K562 (cell line): ENCODE results near the gene C2CD4C. TPM values are rescaled to one million over a fixed set of nuclear protein-coding genes. Genes with fewer than 3 reads are reported as not detected.
"Not testable (repeated sequence)": the region's sequence is repeated elsewhere in the genome, so short reads cannot be mapped to it uniquely, and the experiment has no call there.

Experiments
- ATAC-seq: fragments of 200-7000 bp; cut with Tn5 transposase; 3 replicates; pipeline ENCODE4 v1.9.1; 2020; ENCODE audit warnings: moderate library complexity
- BruUV-seq: library from RNA; stranded (reverse); fragments of 400-500 nt; replicated peaks from 2 replicates; lab custom pipeline; 2021; lab: Mats Ljungman, UMichigan
- CTCF ChIA-PET: fragments of 300-600 bp; formaldehyde crosslinking; extraction: SDS; loops from one replicate; lab custom pipeline; 2021; ENCODE audit warnings: low intra/inter-chr PET ratio; lab: Yijun Ruan, JAX
- POLR2A ChIA-PET: fragments of 300-600, 350-650 bp; sonication (Branson Sonifier 250); formaldehyde crosslinking; extraction: SDS; loops from one replicate; lab custom pipeline; 2021; ENCODE audit warnings: antibody characterized with exemption, inconsistent platforms; lab: Yijun Ruan, JAX
- DNase-seq, 4 experiments: peaks; one replicate each; pipeline versions ENCODE4 v3.0.0 to v3.0.0-alpha.2; 2011 to 2018; ENCODE audit warnings: low spot score in 3 of 4, mixed read lengths in 3 of 4; ENCODE audit errors: extremely low read depth in 1 of 4
- FAIRE-seq: peaks from 2 replicates; lab custom pipeline; 2011; peaks lifted over from hg19 to GRCh38; lab: Jason Lieb, UNC
- H2AFZ ChIP-seq: 2 replicates; pipeline ENCODE4 v1.6.0; 2011; ENCODE audit warnings: low read depth, low read length, control low read depth, inconsistent platforms
- H3K27ac ChIP-seq: fragments of 200-600 bp; 3 replicates; pipeline ENCODE4 v1.8.0; 2011; ENCODE audit warnings: low read depth, mild to moderate bottlenecking, control low read depth, inconsistent platforms, low read length, moderate library complexity, mixed read lengths; ENCODE audit errors: extremely low read depth
- H3K27me3 ChIP-seq, 2 experiments: fragments of 300-600 bp in 1 of 2; 2 replicates in 1 of 2; 3 replicates in 1 of 2; pipeline versions ENCODE4 v1.6.0 to v1.8.0; 2011; ENCODE audit warnings: inconsistent platforms in 2 of 2, low read length in 2 of 2, mild to moderate bottlenecking in 1 of 2, mixed read lengths in 1 of 2, moderate library complexity in 1 of 2; ENCODE audit not compliant: control insufficient read depth in 2 of 2, insufficient read depth in 2 of 2
- H3K36me3 ChIP-seq: fragments of 300-600 bp; 3 replicates; pipeline ENCODE4 v1.8.0; 2011; ENCODE audit warnings: mild to moderate bottlenecking, low read length, inconsistent platforms; ENCODE audit not compliant: control insufficient read depth, insufficient read depth
- H3K4me1 ChIP-seq, 2 experiments: fragments of 200-600 bp in 1 of 2; replicated peaks in 1 of 2; 2 replicates in 1 of 2; 3 replicates in 1 of 2; pipeline versions ENCODE4 v1.5.1 to v1.8.0; 2011; ENCODE audit warnings: inconsistent platforms in 2 of 2, low read length in 2 of 2, mild to moderate bottlenecking in 1 of 2, mixed read lengths in 1 of 2, moderate library complexity in 1 of 2; ENCODE audit not compliant: control insufficient read depth in 2 of 2, insufficient read depth in 2 of 2
- H3K4me2 ChIP-seq: 2 replicates; pipeline ENCODE4 v1.6.1; 2011; ENCODE audit warnings: low read length, control low read depth, inconsistent platforms, mixed read lengths; ENCODE audit not compliant: insufficient read depth
- H3K4me3 ChIP-seq: fragments of 200-600 bp; sonication (generic), shearing (Covaris generic); 2 replicates; pipeline ENCODE4 v1.5.1; 2016; ENCODE audit warnings: control low read depth, inconsistent platforms
- H3K79me2 ChIP-seq: fragments of 200-600 bp; 3 replicates; pipeline ENCODE4 v1.8.0; 2011; ENCODE audit warnings: low read length, inconsistent platforms; ENCODE audit not compliant: control insufficient read depth, insufficient read depth
- H3K9ac ChIP-seq, 2 experiments: 2 replicates each; pipeline versions ENCODE4 v1.6.0 to v1.6.1; 2011; ENCODE audit warnings: low read depth in 2 of 2, low read length in 2 of 2, control low read depth in 1 of 2, inconsistent platforms in 1 of 2, mild to moderate bottlenecking in 1 of 2, mixed read lengths in 1 of 2; ENCODE audit not compliant: insufficient read depth in 1 of 2
- H3K9me1 ChIP-seq: one replicate; pipeline ENCODE4 v1.6.0; 2011; ENCODE audit warnings: inconsistent platforms, mild to moderate bottlenecking, low read length, moderate library complexity; ENCODE audit not compliant: control insufficient read depth, insufficient read depth
- H3K9me3 ChIP-seq: replicated peaks from 2 replicates; pipeline ENCODE4 v1.5.1; 2011; ENCODE audit warnings: low read depth, low read length, inconsistent platforms; ENCODE audit not compliant: control insufficient read depth, insufficient read depth
- H4K20me1 ChIP-seq: replicated peaks from 2 replicates; pipeline ENCODE4 v1.6.1; 2011; ENCODE audit warnings: low read length, inconsistent platforms, mixed read lengths; ENCODE audit not compliant: control insufficient read depth, insufficient read depth
- BACH1 ChIP-seq: fragments of 200-800 bp; sonication (Bioruptor generic); IDR thresholded peaks from 2 replicates; pipeline ENCODE4 v1.6.1; 2016; ENCODE audit warnings: missing genetic modification characterization, missing compliant biosample characterization
- FUS ChIP-seq: fragments of 200-400 bp; formaldehyde crosslinking; optimal IDR thresholded peaks from 2 replicates; pipeline ENCODE3; 2017; ENCODE audit warnings: low read depth, low read length
- GABPB1 ChIP-seq: sonication (generic); formaldehyde crosslinking; IDR thresholded peaks from 2 replicates; pipeline ENCODE4 v1.8.0; 2022; ENCODE audit warnings: mild to moderate bottlenecking, missing genetic modification reagents
- MTA3 ChIP-seq: fragments of 450-650 bp; formaldehyde crosslinking; IDR thresholded peaks from 2 replicates; pipeline ENCODE4 v1.6.1; 2017; ENCODE audit warnings: mild to moderate bottlenecking, borderline replicate concordance
- SRSF1 ChIP-seq: fragments of 200-400 bp; formaldehyde crosslinking; IDR thresholded peaks from 2 replicates; pipeline ENCODE4 v1.6.1; 2017; ENCODE audit warnings: mild to moderate bottlenecking, low read depth, low read length, moderate library complexity
- ZNF707 ChIP-seq: fragments of 250-450 bp; sonication (Bioruptor Pico); conservative IDR thresholded peaks from 2 replicates; pipeline ENCODE4 v1.8.0; 2022; ENCODE audit warnings: inconsistent platforms, mild to moderate bottlenecking, moderate library complexity
- WGBS: fragments of 100-300 bp; shearing (Covaris generic); methylation state at CpG from one replicate; pipeline ENCODE4 v1.1.6; 2016; ENCODE audit warnings: low coverage, mixed read lengths; ENCODE audit not compliant: insufficient coverage; ENCODE audit errors: missing lambda C conversion rate; 5-methylcytosine and 5-hydroxymethylcytosine counted together
- in situ Hi-C: fragments of 300-500 bp; cut with MboI; formaldehyde crosslinking; loops from 4 replicates; pipeline ENCODE4 v1.15.0; 2018; ENCODE audit warnings: inconsistent platforms, mixed read lengths
- intact Hi-C: fragments of 100-400 bp; cut with micrococcal nuclease; formaldehyde crosslinking; loops from 2 replicates; pipeline ENCODE4 v1.14.2; 2022
- polyA plus RNA-seq, 8 experiments: library from polyadenylated mRNA; depleted of rRNA in 4 of 8; stranded (reverse) in 5 of 8; unstranded in 3 of 8; fragments of >200 nt; fragmentation: Nextera tagmentation in 2 of 8; fragmentation: Illumina TruSeq in 1 of 8; extraction: Ambion mirVana in 2 of 8; extraction: Trizol in 1 of 8; gene quantifications; 2 replicates each; pipeline versions ENCODE4 v1.2.1 to v1.2.3, GENCODE V29; 2011 to 2014; ENCODE audit warnings: inconsistent platforms in 1 of 8, missing spikeins in 1 of 8
- total RNA-seq, 7 experiments: library from RNA; depleted of rRNA in 6 of 7; stranded (reverse); fragments of >200 nt in 6 of 7; fragmentation: Illumina TruSeq in 2 of 7; extraction: Trizol in 2 of 7; gene quantifications; 2 replicates each; pipeline versions ENCODE4 v1.2.1 to v1.2.3, GENCODE V29; 2011 to 2021; ENCODE audit warnings: low replicate concordance in 1 of 7
- TF ChIP-seq, protein P1 (sequence below): fragments of 250-450 bp; sonication (Bioruptor Pico); IDR thresholded peaks from 2 replicates; pipeline ENCODE4 v1.5.0; 2021
- TF ChIP-seq, protein P2 (sequence below): sonication (generic); formaldehyde crosslinking; IDR thresholded peaks from 2 replicates; pipeline ENCODE4 v1.8.1; 2023; ENCODE audit warnings: mild to moderate bottlenecking, missing genetic modification reagents
- TF ChIP-seq, protein P3 (sequence below): fragments of 250-450 bp; sonication (Bioruptor Pico); IDR thresholded peaks from 2 replicates; pipeline ENCODE4 v1.4.0; 2020; ENCODE audit warnings: mild to moderate bottlenecking, moderate library complexity
- TF ChIP-seq, protein P4 (sequence below), 2 experiments: fragments of 450-650 bp; IDR thresholded peaks; 2 replicates each; pipeline ENCODE4 v1.6.1; 2016
- TF ChIP-seq, protein P5 (sequence below): sonication (generic); formaldehyde crosslinking; IDR thresholded peaks from 2 replicates; pipeline ENCODE4 v1.8.1; 2023; ENCODE audit warnings: mild to moderate bottlenecking, missing genetic modification reagents

Gene C2CD4C
- total and polyA plus RNA-seq, 9 of the 15 experiments (the other 6 are each of a cell fraction or from before 2014, with no cell fraction given) = 0.01 to 0.07 TPM; not detected in 7

DNA sequence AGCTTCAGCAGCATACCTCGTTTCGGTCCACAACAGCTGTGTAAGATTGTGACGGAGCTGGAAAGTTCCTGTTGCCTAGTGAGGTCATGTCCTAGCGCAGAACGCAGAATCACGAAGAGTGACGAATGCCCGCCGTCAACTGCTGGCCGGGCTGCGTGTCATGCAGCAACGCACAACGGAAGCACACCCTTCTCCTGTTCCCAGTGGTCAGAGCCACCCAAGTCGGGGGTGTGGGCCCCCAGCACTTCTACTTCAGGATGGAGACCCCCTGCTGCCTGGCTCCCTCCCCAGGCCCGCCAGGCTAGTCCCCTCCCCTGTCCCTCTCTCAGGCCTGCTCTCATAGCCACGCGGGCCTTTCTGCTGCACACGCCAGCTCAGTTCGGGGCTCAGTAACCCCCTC, 25.9 kb downstream of the C2CD4C start (continued):
- 0 out of 2 replicates have a peak, but pooled peaks have one; percentile 22 for TF ChIP-seq MTA3
- TF ChIP-seq, protein P1, sequence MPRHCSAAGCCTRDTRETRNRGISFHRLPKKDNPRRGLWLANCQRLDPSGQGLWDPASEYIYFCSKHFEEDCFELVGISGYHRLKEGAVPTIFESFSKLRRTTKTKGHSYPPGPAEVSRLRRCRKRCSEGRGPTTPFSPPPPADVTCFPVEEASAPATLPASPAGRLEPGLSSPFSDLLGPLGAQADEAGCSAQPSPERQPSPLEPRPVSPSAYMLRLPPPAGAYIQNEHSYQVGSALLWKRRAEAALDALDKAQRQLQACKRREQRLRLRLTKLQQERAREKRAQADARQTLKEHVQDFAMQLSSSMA (CRISPR knock-in tag) = no peak
- TF ChIP-seq, protein P2, sequence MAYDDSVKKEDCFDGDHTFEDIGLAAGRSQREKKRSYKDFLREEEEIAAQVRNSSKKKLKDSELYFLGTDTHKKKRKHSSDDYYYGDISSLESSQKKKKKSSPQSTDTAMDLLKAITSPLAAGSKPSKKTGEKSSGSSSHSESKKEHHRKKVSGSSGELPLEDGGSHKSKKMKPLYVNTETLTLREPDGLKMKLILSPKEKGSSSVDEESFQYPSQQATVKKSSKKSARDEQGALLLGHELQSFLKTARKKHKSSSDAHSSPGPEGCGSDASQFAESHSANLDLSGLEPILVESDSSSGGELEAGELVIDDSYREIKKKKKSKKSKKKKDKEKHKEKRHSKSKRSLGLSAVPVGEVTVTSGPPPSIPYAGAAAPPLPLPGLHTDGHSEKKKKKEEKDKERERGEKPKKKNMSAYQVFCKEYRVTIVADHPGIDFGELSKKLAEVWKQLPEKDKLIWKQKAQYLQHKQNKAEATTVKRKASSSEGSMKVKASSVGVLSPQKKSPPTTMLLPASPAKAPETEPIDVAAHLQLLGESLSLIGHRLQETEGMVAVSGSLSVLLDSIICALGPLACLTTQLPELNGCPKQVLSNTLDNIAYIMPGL = no peak
- TF ChIP-seq ZNF707 (CRISPR knock-in tag) = no peak
- TF ChIP-seq, protein P3, sequence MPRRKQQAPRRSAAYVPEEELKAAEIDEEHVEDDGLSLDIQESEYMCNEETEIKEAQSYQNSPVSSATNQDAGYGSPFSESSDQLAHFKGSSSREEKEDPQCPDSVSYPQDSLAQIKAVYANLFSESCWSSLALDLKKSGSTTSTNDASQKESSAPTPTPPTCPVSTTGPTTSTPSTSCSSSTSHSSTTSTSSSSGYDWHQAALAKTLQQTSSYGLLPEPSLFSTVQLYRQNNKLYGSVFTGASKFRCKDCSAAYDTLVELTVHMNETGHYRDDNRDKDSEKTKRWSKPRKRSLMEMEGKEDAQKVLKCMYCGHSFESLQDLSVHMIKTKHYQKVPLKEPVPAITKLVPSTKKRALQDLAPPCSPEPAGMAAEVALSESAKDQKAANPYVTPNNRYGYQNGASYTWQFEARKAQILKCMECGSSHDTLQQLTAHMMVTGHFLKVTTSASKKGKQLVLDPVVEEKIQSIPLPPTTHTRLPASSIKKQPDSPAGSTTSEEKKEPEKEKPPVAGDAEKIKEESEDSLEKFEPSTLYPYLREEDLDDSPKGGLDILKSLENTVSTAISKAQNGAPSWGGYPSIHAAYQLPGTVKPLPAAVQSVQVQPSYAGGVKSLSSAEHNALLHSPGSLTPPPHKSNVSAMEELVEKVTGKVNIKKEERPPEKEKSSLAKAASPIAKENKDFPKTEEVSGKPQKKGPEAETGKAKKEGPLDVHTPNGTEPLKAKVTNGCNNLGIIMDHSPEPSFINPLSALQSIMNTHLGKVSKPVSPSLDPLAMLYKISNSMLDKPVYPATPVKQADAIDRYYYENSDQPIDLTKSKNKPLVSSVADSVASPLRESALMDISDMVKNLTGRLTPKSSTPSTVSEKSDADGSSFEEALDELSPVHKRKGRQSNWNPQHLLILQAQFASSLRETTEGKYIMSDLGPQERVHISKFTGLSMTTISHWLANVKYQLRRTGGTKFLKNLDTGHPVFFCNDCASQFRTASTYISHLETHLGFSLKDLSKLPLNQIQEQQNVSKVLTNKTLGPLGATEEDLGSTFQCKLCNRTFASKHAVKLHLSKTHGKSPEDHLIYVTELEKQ (CRISPR knock-in tag) = no peak
- TF ChIP-seq SRSF1 = no peak
- TF ChIP-seq, protein P4, sequence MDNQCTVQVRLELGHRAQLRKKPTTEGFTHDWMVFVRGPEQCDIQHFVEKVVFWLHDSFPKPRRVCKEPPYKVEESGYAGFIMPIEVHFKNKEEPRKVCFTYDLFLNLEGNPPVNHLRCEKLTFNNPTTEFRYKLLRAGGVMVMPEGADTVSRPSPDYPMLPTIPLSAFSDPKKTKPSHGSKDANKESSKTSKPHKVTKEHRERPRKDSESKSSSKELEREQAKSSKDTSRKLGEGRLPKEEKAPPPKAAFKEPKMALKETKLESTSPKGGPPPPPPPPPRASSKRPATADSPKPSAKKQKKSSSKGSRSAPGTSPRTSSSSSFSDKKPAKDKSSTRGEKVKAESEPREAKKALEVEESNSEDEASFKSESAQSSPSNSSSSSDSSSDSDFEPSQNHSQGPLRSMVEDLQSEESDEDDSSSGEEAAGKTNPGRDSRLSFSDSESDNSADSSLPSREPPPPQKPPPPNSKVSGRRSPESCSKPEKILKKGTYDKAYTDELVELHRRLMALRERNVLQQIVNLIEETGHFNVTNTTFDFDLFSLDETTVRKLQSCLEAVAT (IDR thresholded peaks at IDR 0.05) = no peak
- no peak for TF ChIP-seq GABPB1 (CRISPR knock-in tag)
- TF ChIP-seq BACH1 (tag) = no peak
- TF ChIP-seq, protein P5, sequence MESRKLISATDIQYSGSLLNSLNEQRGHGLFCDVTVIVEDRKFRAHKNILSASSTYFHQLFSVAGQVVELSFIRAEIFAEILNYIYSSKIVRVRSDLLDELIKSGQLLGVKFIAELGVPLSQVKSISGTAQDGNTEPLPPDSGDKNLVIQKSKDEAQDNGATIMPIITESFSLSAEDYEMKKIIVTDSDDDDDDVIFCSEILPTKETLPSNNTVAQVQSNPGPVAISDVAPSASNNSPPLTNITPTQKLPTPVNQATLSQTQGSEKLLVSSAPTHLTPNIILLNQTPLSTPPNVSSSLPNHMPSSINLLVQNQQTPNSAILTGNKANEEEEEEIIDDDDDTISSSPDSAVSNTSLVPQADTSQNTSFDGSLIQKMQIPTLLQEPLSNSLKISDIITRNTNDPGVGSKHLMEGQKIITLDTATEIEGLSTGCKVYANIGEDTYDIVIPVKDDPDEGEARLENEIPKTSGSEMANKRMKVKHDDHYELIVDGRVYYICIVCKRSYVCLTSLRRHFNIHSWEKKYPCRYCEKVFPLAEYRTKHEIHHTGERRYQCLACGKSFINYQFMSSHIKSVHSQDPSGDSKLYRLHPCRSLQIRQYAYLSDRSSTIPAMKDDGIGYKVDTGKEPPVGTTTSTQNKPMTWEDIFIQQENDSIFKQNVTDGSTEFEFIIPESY (CRISPR knock-in tag) = peak; percentile 27; the same call in 1 of the 2 replicates
- no peak for TF ChIP-seq FUS

DNA sequence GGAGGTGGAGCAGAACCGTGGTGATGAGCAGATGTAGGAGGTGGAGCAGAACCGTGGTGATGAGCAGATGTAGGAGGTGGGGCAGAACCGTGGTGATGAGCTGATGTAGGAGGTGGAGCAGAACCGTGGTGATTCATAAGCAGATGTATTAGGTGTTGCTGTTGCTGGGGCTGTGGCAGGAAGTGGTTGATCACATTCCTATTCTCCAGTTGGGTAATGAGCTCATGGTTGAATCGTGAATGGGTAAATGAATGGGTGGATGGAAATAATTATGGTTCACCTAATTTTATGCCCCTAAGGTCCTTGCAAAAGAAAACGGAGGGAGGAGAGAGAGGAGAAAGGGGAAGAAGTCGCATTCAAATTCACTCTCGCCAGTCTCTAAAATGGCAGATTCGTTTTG, 26.4 kb downstream of the C2CD4C start:
- FAIRE-seq, CTCF ChIA-PET, H3K79me2 ChIP-seq, intact Hi-C loops, ATAC-seq, H3K4me3 ChIP-seq, H3K9ac ChIP-seq, DNase-seq, H2AFZ ChIP-seq, H3K9me3 ChIP-seq, H3K36me3 ChIP-seq, H4K20me1 ChIP-seq, H3K9me1 ChIP-seq, POLR2A ChIA-PET, H3K27ac ChIP-seq, BruUV-seq, in situ Hi-C loops: not testable (repeated sequence)
- WGBS = 3% methylated on average over 6 of the region's 9 CpGs
- Histone ChIP-seq H3K4me1 (peaks cover 5 to 30% of the 10 kb centered on the region in 2 experiments; a peak in 4 of 5 replicates), H3K4me2 (peak overlapping the region; percentile 8; the same call in 1 of the 2 replicates), H3K27me3 (peaks cover 14 to 40% of the 10 kb centered on the region in 2 experiments; a peak in 4 of 5 replicates)
